ENCODE results near the gene AKAP13.

DNA sequence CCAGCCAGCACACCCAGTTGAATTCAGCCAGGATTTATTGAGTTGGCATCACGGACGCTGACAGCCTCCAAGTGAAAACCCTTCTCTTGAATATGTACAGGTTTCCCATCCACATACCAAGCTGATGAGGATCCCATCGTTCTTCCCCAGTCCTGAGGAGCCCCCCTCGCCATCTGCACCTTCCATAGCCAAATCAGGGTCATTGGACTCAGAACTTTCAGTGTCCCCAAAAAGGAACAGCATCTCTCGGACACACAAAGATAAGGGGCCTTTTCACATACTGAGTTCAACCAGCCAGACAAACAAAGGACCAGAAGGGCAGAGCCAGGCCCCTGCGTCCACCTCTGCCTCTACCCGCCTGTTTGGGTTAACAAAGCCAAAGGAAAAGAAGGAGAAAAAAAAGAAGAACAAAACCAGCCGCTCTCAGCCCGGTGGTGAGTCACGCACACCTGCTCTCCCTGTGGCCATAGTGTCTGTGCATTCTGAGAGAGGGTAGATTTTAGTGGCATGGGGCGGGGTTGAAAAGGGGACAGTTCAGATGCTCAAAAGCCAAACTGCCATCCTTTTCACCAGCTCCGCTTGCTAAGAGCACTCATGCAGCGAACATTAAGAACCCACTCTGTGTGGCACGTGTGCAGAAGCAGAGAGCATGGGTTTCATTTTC, 363.1 kb downstream of the AKAP13 start:
- no peak for TF ChIP-seq TCF12 (IDR thresholded peaks at IDR 0.05; ENCODE audit: low read depth)
- TF ChIP-seq, protein P1, sequence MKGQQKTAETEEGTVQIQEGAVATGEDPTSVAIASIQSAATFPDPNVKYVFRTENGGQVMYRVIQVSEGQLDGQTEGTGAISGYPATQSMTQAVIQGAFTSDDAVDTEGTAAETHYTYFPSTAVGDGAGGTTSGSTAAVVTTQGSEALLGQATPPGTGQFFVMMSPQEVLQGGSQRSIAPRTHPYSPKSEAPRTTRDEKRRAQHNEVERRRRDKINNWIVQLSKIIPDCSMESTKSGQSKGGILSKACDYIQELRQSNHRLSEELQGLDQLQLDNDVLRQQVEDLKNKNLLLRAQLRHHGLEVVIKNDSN (IDR thresholded peaks at IDR 0.05), result no peak
